B cell (primary cell): Measurements from ENCODE around the gene GLIS1. TPM values are rescaled to one million over a fixed set of nuclear protein-coding genes. Genes with fewer than 3 reads are reported as not detected.

Source experiments
- ATAC-seq: fragments of 200-7000 bp; cut with Tn5 transposase; one replicate; pipeline ENCODE4 v1.10.0; 2021; ENCODE audit warnings: low read depth, mild to moderate bottlenecking, moderate number of reproducible peaks, moderate library complexity
- CTCF ChIA-PET: fragments of 350-600 bp; sonication (Branson Sonifier 250); formaldehyde crosslinking; loops from one replicate; lab custom pipeline; 2021; ENCODE audit warnings: antibody characterized with exemption, inconsistent platforms; lab: Charles Lee
- POLR2A ChIA-PET: fragments of 350-600 bp; sonication (Branson Sonifier 250); formaldehyde crosslinking; loops from one replicate; lab custom pipeline; 2021; ENCODE audit warnings: antibody characterized with exemption; lab: Charles Lee
- DNase-seq: peaks from one replicate; pipeline ENCODE4 v3.0.0; 2013
- H2AFZ ChIP-seq: 2 replicates; pipeline ENCODE4 v1.6.1; 2012; ENCODE audit warnings: mild to moderate bottlenecking, low read depth, low read length; ENCODE audit not compliant: insufficient read depth, poor library complexity, severe bottlenecking
- H3K27ac ChIP-seq, 2 donors: 1 replicate in 1 of 2; 2 replicates in 1 of 2; pipeline ENCODE4 v1.5.1; 2012 to 2013; ENCODE audit warnings: low read length in 2 of 2, mild to moderate bottlenecking in 2 of 2, moderate library complexity in 1 of 2
- H3K27me3 ChIP-seq, 4 experiments: fragments of 200-600 bp in 1 of 4; sonication (generic) in 1 of 4; replicated peaks in 1 of 4; 1 replicate in 2 of 4; 2 replicates in 2 of 4; pipeline versions ENCODE4 v1.6.1 to v1.7.0; 2013 to 2016; ENCODE audit warnings: low read length in 3 of 4, mild to moderate bottlenecking in 2 of 4, mixed read lengths in 1 of 4, moderate library complexity in 1 of 4; ENCODE audit not compliant: insufficient read depth in 4 of 4, control insufficient read depth in 3 of 4; ENCODE audit errors: control extremely low read depth in 1 of 4
- H3K36me3 ChIP-seq, 2 experiments: replicated peaks in 1 of 2; 1 replicate in 1 of 2; 2 replicates in 1 of 2; pipeline versions ENCODE4 v1.6.1 to v1.7.1; 2013; ENCODE audit warnings: low read length in 1 of 2; ENCODE audit not compliant: insufficient read depth in 2 of 2, control insufficient read depth in 1 of 2; ENCODE audit errors: control extremely low read depth in 1 of 2, extremely low read depth in 1 of 2
- H3K4me1 ChIP-seq, 2 donors: fragments of 200-600 bp in 1 of 2; sonication (generic) in 1 of 2; 1 replicate in 1 of 2; 2 replicates in 1 of 2; pipeline versions ENCODE4 v1.5.1 to v1.6.1; 2013 to 2017; ENCODE audit warnings: low read length in 2 of 2; ENCODE audit not compliant: control insufficient read depth in 2 of 2, insufficient read depth in 2 of 2
- H3K4me2 ChIP-seq: replicated peaks from 2 replicates; pipeline ENCODE3; 2012; ENCODE audit warnings: mild to moderate bottlenecking, low read depth, low read length; ENCODE audit not compliant: poor library complexity, severe bottlenecking
- H3K4me3 ChIP-seq, 5 experiments: fragments of 200-600 bp in 1 of 5; sonication (generic) in 1 of 5; 1 replicate in 3 of 5; 2 replicates in 2 of 5; pipeline versions ENCODE4 v1.5.1 to v1.7.0; 2011 to 2016; ENCODE audit warnings: low read length in 4 of 5, mild to moderate bottlenecking in 4 of 5, low read depth in 2 of 5, control low read depth in 1 of 5, moderate library complexity in 1 of 5; ENCODE audit not compliant: insufficient read depth in 1 of 5; ENCODE audit errors: control extremely low read depth in 1 of 5, extremely low read depth in 1 of 5
- H3K79me2 ChIP-seq: fragments of 200-600 bp; sonication (generic); one replicate; pipeline ENCODE4 v1.6.0; 2016; ENCODE audit warnings: low read length; ENCODE audit not compliant: control insufficient read depth, insufficient read depth
- H3K9ac ChIP-seq: fragments of 200-600 bp; sonication (generic); 2 replicates; pipeline ENCODE4 v1.6.1; 2017; ENCODE audit warnings: mild to moderate bottlenecking, low read length, moderate library complexity
- H3K9me3 ChIP-seq, 3 donors: one replicate each; pipeline versions ENCODE4 v1.6.1 to v1.7.1; 2013; ENCODE audit warnings: low read length in 2 of 3; ENCODE audit not compliant: control insufficient read depth in 2 of 3, insufficient read depth in 1 of 3; ENCODE audit errors: control extremely low read depth in 1 of 3
- H4K20me1 ChIP-seq: 2 replicates; pipeline ENCODE4 v1.6.0; 2012; ENCODE audit warnings: mild to moderate bottlenecking, low read length; ENCODE audit not compliant: insufficient read depth, control insufficient read depth, poor library complexity, severe bottlenecking
- H3K27ac Mint-ChIP-seq: one replicate; pipeline ENCODE4 v1.8.0; 2021; ENCODE audit warnings: mixed read lengths
- H3K27me3 Mint-ChIP-seq: one replicate; pipeline ENCODE4 v1.8.0; 2021; ENCODE audit warnings: mixed read lengths
- H3K4me1 Mint-ChIP-seq: one replicate; pipeline ENCODE4 v1.8.0; 2021; ENCODE audit warnings: mixed read lengths
- H3K4me3 Mint-ChIP-seq: one replicate; pipeline ENCODE4 v1.8.0; 2021; ENCODE audit warnings: mixed read lengths
- H3K9me3 Mint-ChIP-seq: one replicate; pipeline ENCODE4 v1.8.0; 2022; ENCODE audit warnings: mixed read lengths; ENCODE audit not compliant: insufficient read depth
- EZH2 ChIP-seq: IDR thresholded peaks from 2 replicates; pipeline ENCODE4 v1.6.1; 2012; ENCODE audit warnings: borderline replicate concordance, low read depth, mild to moderate bottlenecking, moderate library complexity, low read length; ENCODE audit not compliant: insufficient read depth, poor library complexity, severe bottlenecking
- WGBS: methylation state at CpG from one replicate; pipeline ENCODE4 v1.1.5; 2013; ENCODE audit warnings: missing lambda C conversion rate; ENCODE audit not compliant: insufficient coverage; 5-methylcytosine and 5-hydroxymethylcytosine counted together
- intact Hi-C: fragments of 100-400 bp; cut with micrococcal nuclease; formaldehyde crosslinking; loops from one replicate; pipeline ENCODE4 v1.10.0; 2022
- polyA plus RNA-seq: library from polyadenylated mRNA; depleted of rRNA; stranded (reverse); fragments of >200 nt; gene quantifications from 2 replicates; pipeline ENCODE4 v1.2.3, GENCODE V29; 2012
- total RNA-seq, 2 donors: library from RNA; stranded (reverse); fragments of 120-200 nt in 1 of 2; gene quantifications; 1 replicate in 1 of 2; 2 replicates in 1 of 2; pipeline versions ENCODE4 v1.2.3 to v1.2.4, GENCODE V29; 2013 to 2022
- TF ChIP-seq, protein P1 (sequence below): fragments of 200-600 bp; IDR thresholded peaks from one replicate; pipeline ENCODE4 v1.8.0; 2022; ENCODE audit warnings: antibody characterized with exemption, mild to moderate bottlenecking

Gene GLIS1
- total and polyA plus RNA-seq, 2 donors (not counting 1 experiment from before 2014, with no cell fraction given): not detected

- ChIA-PET POLR2A (no interaction called here), CTCF (no interaction called here)
- Histone ChIP-seq H3K4me3 (no peak overlapping the region), H3K27ac (no peak overlapping the region), H3K36me3 (no peaks in the 10 kb centered on the region), H3K4me2 (no peak overlapping the region), H3K9me3 (no peaks in the 10 kb centered on the region), H3K4me1 (no peaks in the 10 kb centered on the region), H4K20me1 (no peaks in the 10 kb centered on the region), H3K79me2 (no peaks in the 10 kb centered on the region), H2AFZ (no peak overlapping the region), H3K27me3 (no peaks in the 10 kb centered on the region), H3K9ac (no peak overlapping the region)
- H3K9me3 Mint-ChIP-seq: no peaks in the 10 kb centered on the region
- ATAC-seq (no peak), DNase-seq (no peak)
- intact Hi-C loops: no loop called here
- WGBS: 88% methylated on average over 4 of the region's 4 CpGs
- H3K4me3 Mint-ChIP-seq: no peak overlapping the region
- no peaks in the 10 kb centered on the region for H3K4me1 Mint-ChIP-seq
- H3K27me3 Mint-ChIP-seq: peaks cover 16% of the 10 kb centered on the region
- H3K27ac Mint-ChIP-seq: no peak overlapping the region
- no peak for TF ChIP-seq EZH2
- TF ChIP-seq, protein P1, sequence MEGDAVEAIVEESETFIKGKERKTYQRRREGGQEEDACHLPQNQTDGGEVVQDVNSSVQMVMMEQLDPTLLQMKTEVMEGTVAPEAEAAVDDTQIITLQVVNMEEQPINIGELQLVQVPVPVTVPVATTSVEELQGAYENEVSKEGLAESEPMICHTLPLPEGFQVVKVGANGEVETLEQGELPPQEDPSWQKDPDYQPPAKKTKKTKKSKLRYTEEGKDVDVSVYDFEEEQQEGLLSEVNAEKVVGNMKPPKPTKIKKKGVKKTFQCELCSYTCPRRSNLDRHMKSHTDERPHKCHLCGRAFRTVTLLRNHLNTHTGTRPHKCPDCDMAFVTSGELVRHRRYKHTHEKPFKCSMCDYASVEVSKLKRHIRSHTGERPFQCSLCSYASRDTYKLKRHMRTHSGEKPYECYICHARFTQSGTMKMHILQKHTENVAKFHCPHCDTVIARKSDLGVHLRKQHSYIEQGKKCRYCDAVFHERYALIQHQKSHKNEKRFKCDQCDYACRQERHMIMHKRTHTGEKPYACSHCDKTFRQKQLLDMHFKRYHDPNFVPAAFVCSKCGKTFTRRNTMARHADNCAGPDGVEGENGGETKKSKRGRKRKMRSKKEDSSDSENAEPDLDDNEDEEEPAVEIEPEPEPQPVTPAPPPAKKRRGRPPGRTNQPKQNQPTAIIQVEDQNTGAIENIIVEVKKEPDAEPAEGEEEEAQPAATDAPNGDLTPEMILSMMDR: no peak
Observed at GRCh38 chr1:53639996-53640700, 98.8 kb downstream of the GLIS1 start.

- Mint-ChIP-seq H3K27me3 (peaks cover 14% of the 10 kb centered on the region), H3K27ac (no peak overlapping the region), H3K4me3 (no peak overlapping the region), H3K9me3 (no peaks in the 10 kb centered on the region), H3K4me1 (no peaks in the 10 kb centered on the region)
- Histone ChIP-seq H4K20me1 (no peaks in the 10 kb centered on the region), H3K4me2 (no peak overlapping the region), H3K9ac (no peak overlapping the region), H2AFZ (no peak overlapping the region), H3K27ac (no peak overlapping the region), H3K9me3 (no peaks in the 10 kb centered on the region), H3K36me3 (no peaks in the 10 kb centered on the region), H3K27me3 (no peaks in the 10 kb centered on the region), H3K79me2 (no peaks in the 10 kb centered on the region), H3K4me3 (no peak overlapping the region), H3K4me1 (no peaks in the 10 kb centered on the region)
- intact Hi-C loops: no loop called here
- DNase-seq (no peak), ATAC-seq (no peak)
- 81% methylated on average over 16 of the region's 16 CpGs for WGBS
- POLR2A ChIA-PET: no interaction called here
- CTCF ChIA-PET: no interaction called here
- TF ChIP-seq, protein P1: no peak
- no peak for TF ChIP-seq EZH2
Observed at GRCh38 chr1:53639251-53639763, 99.7 kb downstream of the GLIS1 start.
